ENCODE measurements around the gene PTDSS2.

PTDSS2 gene

DNA sequence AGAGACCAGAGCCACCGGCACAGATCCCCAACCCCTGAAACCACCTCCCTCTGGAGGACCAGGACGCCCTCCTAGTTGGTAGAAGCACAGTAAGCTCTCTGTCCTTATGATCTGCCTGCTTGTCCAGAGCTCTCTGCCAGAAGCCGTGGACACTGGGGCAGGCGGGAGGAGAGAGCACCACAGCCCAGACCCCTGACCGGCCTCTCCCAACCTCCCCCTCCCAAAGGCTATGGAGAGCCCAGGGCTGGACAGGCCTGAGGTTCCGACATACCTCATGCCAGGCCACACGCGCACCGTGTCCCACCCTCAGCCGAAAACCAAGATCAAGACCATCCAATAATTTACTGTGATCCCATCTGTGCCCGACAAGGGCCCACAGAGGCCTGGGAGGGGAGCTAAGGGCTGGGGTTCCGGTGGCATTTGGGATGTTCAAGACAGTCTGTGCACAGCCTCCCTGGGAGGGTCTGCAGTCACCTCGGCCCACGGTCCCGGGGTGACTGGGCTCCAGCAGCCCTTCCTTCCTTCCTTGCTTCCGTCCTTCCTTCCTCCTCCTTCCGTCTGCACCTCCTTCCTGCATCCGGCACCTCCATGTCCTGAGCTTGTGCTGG, 81.9 kb downstream of the PTDSS2 start:
- DNase-seq (ENCODE audit: low read depth): no peak

DNA sequence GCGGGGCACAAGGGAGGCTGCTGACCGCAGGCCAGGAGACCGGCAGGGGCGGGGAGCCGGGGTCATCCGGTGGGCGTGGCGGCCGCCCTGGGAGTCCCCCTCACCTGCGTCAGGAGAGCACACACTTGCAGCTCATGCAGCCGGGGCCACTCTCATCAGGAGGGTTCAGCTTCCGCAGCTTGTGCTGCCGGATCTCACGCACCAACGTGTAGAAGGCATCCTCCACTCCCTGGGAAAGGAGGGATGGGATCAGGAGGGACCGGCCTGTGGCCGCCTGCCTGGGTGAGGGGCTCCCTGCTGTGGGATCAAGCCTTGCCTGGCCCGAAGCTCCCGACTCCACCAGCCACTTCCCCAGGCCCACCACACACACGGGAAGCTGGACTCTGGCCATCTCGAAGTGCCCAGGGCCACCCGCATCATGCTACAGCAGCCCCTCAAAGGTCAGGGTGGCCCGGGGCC, 82.5 kb downstream of the PTDSS2 start:
- DNase-seq (ENCODE audit: low read depth): no peak

DNA sequence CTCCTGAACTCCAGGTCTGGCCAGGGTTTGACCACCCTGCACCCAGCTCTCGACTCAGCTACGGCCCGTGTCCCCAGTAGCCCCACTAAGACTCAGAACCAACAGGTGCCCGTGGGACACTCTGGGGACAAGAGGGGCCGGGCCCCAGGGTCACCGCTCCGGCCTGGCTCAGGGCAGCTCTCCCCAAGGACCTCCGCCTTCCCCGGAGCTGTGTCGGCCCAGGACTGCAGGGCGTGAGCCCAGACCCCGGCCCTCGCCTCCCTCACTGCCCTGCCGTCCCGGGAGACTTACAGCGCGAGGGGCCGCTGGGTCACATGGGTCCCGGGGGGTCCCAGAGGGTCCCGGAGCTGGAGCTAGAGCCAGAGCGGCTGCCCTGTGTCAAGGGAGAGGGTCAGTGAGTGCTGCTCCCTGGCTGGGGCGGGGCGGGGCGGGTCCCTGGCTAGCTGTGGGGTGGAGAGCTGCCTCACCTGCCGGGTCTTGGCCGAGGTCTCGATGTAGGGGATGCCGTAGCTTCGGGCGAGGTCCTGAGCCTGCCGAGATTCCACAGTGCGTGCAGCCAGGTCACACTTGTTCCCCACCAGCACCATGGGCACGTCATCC, 83.0 kb downstream of the PTDSS2 start:
- DNase-seq (ENCODE audit: low read depth): no peak

DNA sequence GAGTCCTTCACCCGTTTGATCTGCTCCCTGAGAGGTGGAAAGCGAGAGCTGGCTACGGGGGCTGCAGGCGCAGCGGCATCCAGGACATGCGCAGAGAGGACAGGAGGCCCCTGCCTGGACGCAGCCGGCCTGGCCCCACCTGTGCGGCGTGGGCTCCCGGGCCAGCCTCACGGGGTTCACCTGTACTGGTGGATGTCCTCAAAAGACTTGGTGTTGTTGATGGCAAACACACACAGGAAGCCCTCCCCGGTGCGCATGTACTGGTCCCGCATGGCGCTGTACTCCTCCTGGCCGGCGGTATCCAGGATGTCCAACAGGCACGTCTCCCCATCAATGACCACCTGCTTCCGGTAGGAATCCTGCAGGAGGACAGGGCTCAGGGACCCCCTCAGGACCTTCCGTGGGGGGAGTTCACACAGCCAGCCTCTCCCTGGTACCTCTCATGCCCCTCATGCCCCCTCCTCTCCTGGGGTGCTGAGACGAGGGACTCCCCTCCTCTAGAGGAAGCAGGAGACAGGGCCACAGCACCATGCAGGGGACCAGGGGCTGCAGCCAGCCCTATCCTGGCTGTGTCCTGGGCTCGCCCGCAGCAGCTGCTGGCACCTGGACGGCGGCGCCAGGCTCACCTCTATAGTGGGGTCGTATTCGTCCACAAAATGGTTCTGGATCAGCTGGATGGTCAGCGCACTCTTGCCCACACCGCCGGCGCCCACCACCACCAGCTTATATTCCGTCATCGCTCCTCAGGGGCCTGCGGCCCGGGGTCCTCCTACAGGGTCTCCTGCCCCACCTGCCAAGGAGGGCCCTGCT, 83.7 kb downstream of the PTDSS2 start:
- no peak for DNase-seq (ENCODE audit: low read depth)

DNA sequence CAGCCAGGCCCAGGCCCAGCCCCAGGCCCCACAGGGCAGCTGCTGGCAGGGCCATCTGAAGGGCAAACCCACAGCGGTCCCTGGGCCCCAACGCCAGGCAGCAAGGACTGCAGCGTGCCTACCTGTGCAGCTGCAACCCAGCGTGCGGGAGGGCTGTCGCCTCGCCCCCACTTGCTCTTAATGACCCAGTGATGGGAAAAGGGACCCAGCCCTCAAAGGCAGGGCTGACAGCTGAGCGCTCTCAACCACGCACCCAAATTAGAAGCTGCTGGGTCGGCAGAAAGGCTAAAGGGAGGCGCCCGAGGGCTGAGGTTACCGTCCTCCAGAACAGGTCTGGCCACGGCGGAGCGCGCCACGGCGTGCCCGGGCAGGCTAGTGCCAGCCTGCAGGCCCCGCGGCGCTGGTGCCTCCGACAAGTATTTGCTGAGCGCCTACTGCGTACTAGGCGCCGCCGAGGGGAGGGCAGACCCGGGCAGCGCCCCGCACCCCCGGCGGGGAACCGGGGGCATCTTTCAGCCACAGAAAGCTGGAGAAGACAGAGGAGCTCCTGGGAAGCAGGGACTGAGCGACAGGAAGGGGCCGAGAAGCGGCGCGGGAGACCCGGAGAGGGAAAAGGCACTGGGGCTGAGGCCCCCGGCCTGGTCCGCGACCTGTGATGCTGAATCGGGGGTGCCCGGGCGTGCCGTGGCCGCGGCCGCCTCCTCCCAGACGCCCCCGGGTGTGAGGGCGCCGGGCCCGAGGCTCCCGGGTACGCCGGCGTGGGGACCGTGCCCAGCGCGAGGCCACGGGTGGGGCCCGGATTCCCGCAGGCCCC, 84.5 kb downstream of the PTDSS2 start:
- DNase-seq (ENCODE audit: low read depth): no peak

DNA sequence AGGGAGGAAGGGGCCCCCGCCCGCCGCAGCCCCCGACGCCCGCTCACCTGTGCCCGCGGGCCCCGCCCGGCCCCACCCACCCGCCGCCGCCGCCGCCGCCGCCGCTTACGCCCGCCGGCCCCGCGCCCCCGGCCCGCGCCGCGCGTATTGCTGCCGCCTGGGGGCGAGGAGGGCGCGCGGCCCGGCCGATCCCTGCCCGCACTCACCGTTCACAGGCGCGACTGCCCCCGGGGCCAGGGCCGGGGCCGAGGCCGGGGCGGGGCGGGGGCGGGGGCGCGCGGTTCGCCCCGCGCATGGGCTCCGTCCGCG, 85.1 kb downstream of the PTDSS2 start:
- no peak for DNase-seq (ENCODE audit: low read depth)

DNA sequence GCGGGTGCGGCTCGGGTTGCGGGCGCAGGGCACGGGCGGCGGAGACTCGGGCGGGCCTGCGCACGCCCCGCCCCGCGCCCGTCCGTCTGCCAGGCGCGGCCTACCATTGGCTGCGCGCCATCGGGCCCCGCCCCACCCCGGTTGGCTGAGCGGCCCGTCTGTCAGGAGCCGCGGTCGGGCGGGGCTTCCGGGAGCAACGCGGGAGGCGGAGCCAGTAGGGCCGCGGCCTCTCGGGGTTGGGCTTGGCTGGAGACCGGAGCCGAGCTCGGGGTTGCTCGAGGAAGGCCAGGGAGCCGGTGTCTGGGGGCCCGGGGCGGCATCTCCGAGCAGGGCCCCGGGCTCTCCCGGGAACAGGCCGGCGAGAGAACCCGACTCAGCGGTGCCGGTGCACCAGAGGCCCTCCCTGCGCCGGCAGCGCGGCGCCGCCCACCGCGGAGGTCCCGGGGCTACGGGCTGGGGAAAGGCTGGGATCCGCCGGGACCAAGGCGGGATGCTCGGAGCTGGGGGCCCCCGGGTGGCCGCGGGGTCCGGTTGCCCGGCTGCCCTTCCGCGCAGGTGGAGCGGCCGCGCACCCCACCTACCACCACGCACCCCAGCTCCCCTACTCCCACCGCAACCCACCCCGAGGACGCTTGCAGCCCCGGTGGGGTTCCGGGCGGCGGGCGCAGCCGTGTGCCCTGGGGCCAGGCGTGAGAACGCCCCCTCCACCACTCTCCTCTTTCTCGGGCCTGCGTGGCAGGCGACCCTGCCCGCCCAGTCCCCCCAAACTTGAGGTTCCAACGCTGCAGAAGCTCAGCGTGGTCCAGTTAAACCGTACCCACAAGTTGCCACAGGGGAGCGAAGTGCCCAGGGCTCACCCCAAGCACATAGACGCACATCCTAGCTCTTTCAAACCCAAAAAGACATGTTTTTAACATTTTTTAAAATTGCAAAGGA, 85.7 kb downstream of the PTDSS2 start, which contains the start of gene HRAS:
TSS of gene HRAS (minus strand) at position 58 of the 936 bp plus-strand sequence.
- peak; percentile 91 for DNase-seq (ENCODE audit: low read depth)

DNA sequence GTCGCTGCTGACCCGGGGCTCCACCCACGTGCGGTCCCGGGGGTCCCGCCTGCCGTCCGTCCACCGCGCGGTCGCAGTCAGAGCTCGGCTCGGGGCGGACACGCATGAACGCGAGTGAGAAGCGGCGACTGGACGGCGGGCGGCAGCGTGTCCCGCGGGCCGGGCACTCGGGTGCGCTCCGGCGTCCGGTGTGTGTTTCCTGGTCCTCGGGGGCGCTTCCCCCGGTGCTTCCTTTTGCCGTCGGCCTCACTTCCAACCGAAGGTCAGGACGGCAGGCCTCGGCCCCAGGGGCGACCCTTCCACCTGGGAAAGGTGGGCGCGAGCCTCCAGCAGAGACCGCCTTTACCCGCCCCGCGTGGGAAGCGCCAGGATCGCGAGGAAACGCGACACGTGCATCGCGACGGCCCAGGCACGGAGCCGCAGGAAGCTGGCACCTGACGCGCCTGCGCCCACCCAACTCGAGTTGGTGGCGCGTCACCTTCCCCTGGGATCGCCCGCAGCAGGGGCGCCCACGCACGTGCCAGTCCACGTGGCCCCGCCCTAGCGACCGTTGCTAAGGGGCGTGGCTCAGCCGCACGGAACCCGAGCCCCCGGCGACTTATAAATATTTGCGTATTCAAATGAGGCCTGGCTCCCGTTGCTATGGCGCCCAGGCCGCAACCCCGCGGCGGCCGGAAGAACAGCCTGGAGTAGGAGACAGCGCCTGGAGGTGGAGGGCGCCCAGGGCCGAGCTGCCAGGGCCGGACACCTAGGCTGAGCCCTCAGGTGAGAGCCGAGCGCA, 87.0 kb downstream of the PTDSS2 start, which contains the start of gene LRRC56:
TSS of gene LRRC56 (plus strand) at position 687 of the 781 bp plus-strand sequence. CDS start 3,158 bp downstream, outside the sequence.
- peak; percentile 90 for DNase-seq (ENCODE audit: low read depth)

DNA sequence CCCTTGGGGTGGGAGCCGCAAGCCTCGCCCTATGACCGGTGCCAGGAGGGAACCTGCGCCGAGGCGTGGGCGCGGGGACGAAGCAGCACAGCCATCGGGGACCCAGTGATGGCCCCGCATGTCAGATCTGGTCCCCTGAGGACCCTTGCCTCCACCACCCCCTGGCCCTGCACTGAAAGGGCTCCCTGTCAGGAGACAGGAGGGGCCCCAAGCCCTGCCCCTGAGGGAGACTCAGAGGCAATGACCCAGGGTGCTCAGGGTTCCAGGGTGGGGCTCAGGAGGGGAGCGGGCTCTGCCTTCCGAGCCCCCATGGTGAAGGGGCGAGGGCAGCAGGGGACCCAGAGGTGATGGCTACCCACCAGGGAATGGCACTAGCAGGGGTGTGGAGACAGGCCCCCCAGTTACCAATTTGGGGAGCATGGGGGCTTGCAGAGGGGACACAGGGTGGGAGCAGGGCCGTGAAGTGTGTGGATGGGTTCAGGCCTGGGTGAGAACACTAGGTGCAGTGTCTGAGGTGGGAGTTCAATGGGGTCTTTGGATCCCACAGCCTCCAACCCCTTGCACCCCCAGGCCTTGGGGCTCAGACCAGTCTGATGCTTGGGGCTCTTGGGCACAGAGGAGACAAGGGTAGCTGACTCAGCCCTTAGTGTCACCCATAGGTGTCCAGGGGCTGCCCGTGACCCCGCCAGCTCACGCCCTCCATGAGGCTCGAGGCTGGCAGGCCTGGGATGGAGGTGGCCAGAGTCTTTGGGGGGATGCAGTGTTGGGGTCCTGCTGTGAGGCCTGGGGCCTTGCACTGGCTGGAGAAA, 87.7 kb downstream of the PTDSS2 start:
- no peak for DNase-seq (ENCODE audit: low read depth)

DNA sequence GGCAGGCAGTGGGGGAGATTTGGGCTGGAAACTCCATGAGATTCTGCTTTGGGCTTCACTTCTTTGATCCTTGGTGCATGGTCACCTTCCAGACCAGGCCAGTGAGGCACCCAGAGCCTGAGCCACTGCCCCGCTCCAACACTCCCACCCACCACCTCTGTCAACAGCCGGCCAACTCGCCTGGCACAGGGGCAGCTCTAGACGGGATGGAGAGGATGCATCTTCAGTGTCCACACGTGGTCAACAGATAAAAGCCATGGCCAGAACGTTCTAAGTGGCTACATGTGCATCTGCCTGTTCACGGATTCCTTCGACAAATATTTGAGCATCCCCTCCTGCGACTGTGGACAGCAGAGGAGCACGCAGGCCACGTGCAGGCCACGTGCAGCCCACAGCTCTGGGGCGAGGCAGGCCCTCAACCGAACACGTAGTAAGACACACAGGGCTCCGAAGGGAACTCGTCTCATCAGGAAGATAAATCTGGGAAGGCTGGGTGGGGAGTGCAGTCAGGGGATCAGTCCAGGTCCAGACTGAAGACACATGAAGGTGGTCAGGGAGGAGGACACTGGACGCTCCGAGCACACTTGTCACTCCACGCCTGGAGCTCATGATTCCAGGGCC, 88.5 kb downstream of the PTDSS2 start:
- no peak for DNase-seq (ENCODE audit: low read depth)

DNA sequence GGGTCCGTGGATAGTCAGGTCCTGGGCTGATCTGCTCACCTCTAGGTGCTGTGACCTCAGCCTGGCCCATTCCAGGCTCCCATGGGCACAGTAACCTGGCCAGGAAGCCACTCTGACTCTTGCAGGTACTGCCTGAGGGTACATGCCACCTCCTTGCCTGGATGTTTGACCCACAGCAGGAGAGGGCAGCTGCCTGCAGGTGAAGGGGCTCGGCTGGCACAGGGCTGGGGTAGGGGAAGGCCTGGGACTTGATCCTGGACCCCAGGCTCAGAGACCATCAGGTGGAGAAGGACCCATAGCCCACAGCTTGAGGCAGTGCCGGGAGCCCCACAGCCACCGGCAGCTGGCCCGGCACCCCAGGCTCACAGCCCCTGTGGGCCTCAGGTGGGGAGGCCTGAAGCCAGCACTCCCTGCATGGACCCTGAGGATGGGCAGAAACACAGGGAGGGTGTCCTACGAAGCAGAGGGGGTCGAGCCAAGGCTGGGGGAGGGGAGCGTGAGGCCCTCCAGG, 89.9 kb downstream of the PTDSS2 start:
- DNase-seq (ENCODE audit: low read depth): no peak
